ENCODE data around the gene MACROD2.

The MACROD2 gene

GRCh38 chr20:15440049-15440820 lies 1444.9 kb downstream of the MACROD2 start:
- in situ Hi-C loops (cut with HindIII; ENCODE audit: low sequenced_read_pairs), result no loop called here

GRCh38 chr20:15445056-15445840 lies 1449.9 kb downstream of the MACROD2 start:
- in situ Hi-C loops (cut with HindIII; ENCODE audit: low sequenced_read_pairs), result no loop called here

- in situ Hi-C loops (cut with HindIII; ENCODE audit: low sequenced_read_pairs), result no loop called here
These were observed 1451.1 kb downstream of the MACROD2 start for GRCh38 chr20:15446373-15446772.

- in situ Hi-C loops (cut with HindIII; ENCODE audit: low sequenced_read_pairs), result no loop called here
These were observed 1452.2 kb downstream of the MACROD2 start for GRCh38 chr20:15447549-15447948.

- in situ Hi-C loops (cut with HindIII; ENCODE audit: low sequenced_read_pairs), result no loop called here
These were observed 1453.7 kb downstream of the MACROD2 start for GRCh38 chr20:15449061-15449460.

GRCh38 chr20:15451241-15451640 lies 1455.9 kb downstream of the MACROD2 start:
- in situ Hi-C loops (cut with HindIII; ENCODE audit: low sequenced_read_pairs), result no loop called here

GRCh38 chr20:15455279-15455678 lies 1460.0 kb downstream of the MACROD2 start:
- in situ Hi-C loops (cut with HindIII; ENCODE audit: low sequenced_read_pairs), result no loop called here

- in situ Hi-C loops (cut with HindIII; ENCODE audit: low sequenced_read_pairs), result no loop called here
These were observed 1466.6 kb downstream of the MACROD2 start for GRCh38 chr20:15461938-15462337.

GRCh38 chr20:15475483-15475882 lies 1480.2 kb downstream of the MACROD2 start:
- in situ Hi-C loops (cut with HindIII; ENCODE audit: low sequenced_read_pairs), result no loop called here

- in situ Hi-C loops (cut with HindIII; ENCODE audit: low sequenced_read_pairs), result no loop called here
These were observed 1480.9 kb downstream of the MACROD2 start for GRCh38 chr20:15476186-15476585.

GRCh38 chr20:15476781-15477180 lies 1481.5 kb downstream of the MACROD2 start:
- in situ Hi-C loops (cut with HindIII; ENCODE audit: low sequenced_read_pairs), result no loop called here

- in situ Hi-C loops (cut with HindIII; ENCODE audit: low sequenced_read_pairs), result no loop called here
These were observed 1487.2 kb downstream of the MACROD2 start for GRCh38 chr20:15482525-15482924.

GRCh38 chr20:15485519-15485918 lies 1490.2 kb downstream of the MACROD2 start:
- in situ Hi-C loops (cut with HindIII; ENCODE audit: low sequenced_read_pairs), result no loop called here

- in situ Hi-C loops (cut with HindIII; ENCODE audit: low sequenced_read_pairs), result no loop called here
These were observed 1491.7 kb downstream of the MACROD2 start for GRCh38 chr20:15487030-15487429.

- in situ Hi-C loops (cut with HindIII; ENCODE audit: low sequenced_read_pairs), result no loop called here
These were observed 1492.4 kb downstream of the MACROD2 start for GRCh38 chr20:15487682-15488081.

GRCh38 chr20:15491575-15491974 lies 1496.3 kb downstream of the MACROD2 start:
- in situ Hi-C loops (cut with HindIII; ENCODE audit: low sequenced_read_pairs), result no loop called here

- in situ Hi-C loops (cut with HindIII; ENCODE audit: low sequenced_read_pairs), result no loop called here
These were observed 1499.5 kb downstream of the MACROD2 start for GRCh38 chr20:15494851-15495250.

- in situ Hi-C loops (cut with HindIII; ENCODE audit: low sequenced_read_pairs), result no loop called here
These were observed 1501.3 kb downstream of the MACROD2 start for GRCh38 chr20:15496501-15497039.

GRCh38 chr20:15498926-15499325 lies 1503.6 kb downstream of the MACROD2 start:
- in situ Hi-C loops (cut with HindIII; ENCODE audit: low sequenced_read_pairs), result no loop called here

- in situ Hi-C loops (cut with HindIII; ENCODE audit: low sequenced_read_pairs), result no loop called here
These were observed 1511.0 kb downstream of the MACROD2 start for GRCh38 chr20:15506311-15506710.

GRCh38 chr20:15507151-15507550 lies 1511.8 kb downstream of the MACROD2 start:
- in situ Hi-C loops (cut with HindIII; ENCODE audit: low sequenced_read_pairs), result no loop called here

- in situ Hi-C loops (cut with HindIII; ENCODE audit: low sequenced_read_pairs), result no loop called here
These were observed 1516.2 kb downstream of the MACROD2 start for GRCh38 chr20:15511551-15511950.
